Mesendoderm (in vitro differentiated cells): ENCODE data around the gene HEPH.

Experiments used
- DNase-seq: peaks from one replicate; pipeline ENCODE4 v3.0.0; 2013
- H2AK5ac ChIP-seq: 2 replicates; pipeline ENCODE4 v1.6.1; 2013; ENCODE audit warnings: low read length, inconsistent platforms
- H2BK120ac ChIP-seq: 2 replicates; pipeline ENCODE4 v1.6.1; 2013; ENCODE audit warnings: low read depth, mild to moderate bottlenecking, low read length, moderate library complexity, mixed read lengths
- H2BK15ac ChIP-seq: replicated peaks from 2 replicates; pipeline ENCODE4 v1.6.1; 2013; ENCODE audit warnings: low read depth, mild to moderate bottlenecking, moderate library complexity
- H2BK5ac ChIP-seq: 2 replicates; pipeline ENCODE4 v1.6.1; 2013; ENCODE audit warnings: low read length, inconsistent platforms
- H3K18ac ChIP-seq: 2 replicates; pipeline ENCODE4 v1.6.1; 2013; ENCODE audit warnings: mild to moderate bottlenecking, low read length, mixed read lengths
- H3K23ac ChIP-seq: one replicate; pipeline ENCODE4 v1.6.1; 2013; ENCODE audit warnings: low read length
- H3K27ac ChIP-seq: 2 replicates; pipeline ENCODE4 v1.5.1; 2013; ENCODE audit warnings: low read depth, mild to moderate bottlenecking, inconsistent platforms, low read length, moderate library complexity
- H3K27me3 ChIP-seq: 2 replicates; pipeline ENCODE4 v1.6.1; 2013; ENCODE audit warnings: low read length, control low read depth, mild to moderate bottlenecking, inconsistent platforms; ENCODE audit not compliant: insufficient read depth, poor library complexity
- H3K36me3 ChIP-seq: 2 replicates; pipeline ENCODE4 v1.6.1; 2013; ENCODE audit warnings: low read length, inconsistent platforms; ENCODE audit not compliant: control insufficient read depth, insufficient read depth
- H3K4ac ChIP-seq: one replicate; pipeline ENCODE4 v1.6.1; 2013; ENCODE audit warnings: low read depth, mild to moderate bottlenecking, low read length, moderate library complexity
- H3K4me1 ChIP-seq: 2 replicates; pipeline ENCODE4 v1.6.1; 2013; ENCODE audit warnings: low read depth, low read length, inconsistent platforms; ENCODE audit not compliant: control insufficient read depth
- H3K4me2 ChIP-seq: 2 replicates; pipeline ENCODE4 v1.6.1; 2013; ENCODE audit warnings: low read length
- H3K4me3 ChIP-seq: 2 replicates; pipeline ENCODE4 v1.5.1; 2013; ENCODE audit warnings: mild to moderate bottlenecking, low read length
- H3K56ac ChIP-seq: one replicate; pipeline ENCODE4 v1.6.1; 2013; ENCODE audit warnings: low read length
- H3K79me1 ChIP-seq: 2 replicates; pipeline ENCODE4 v1.6.1; 2013; ENCODE audit warnings: low read length, inconsistent platforms
- H3K79me2 ChIP-seq: 2 replicates; pipeline ENCODE4 v1.6.1; 2013; ENCODE audit warnings: mild to moderate bottlenecking, low read length; ENCODE audit not compliant: control insufficient read depth, insufficient read depth
- H3K9ac ChIP-seq: 2 replicates; pipeline ENCODE4 v1.6.1; 2013; ENCODE audit warnings: low read length, inconsistent platforms
- H4K5ac ChIP-seq: one replicate; pipeline ENCODE4 v1.6.1; 2013; ENCODE audit warnings: low read length
- H4K8ac ChIP-seq: one replicate; pipeline ENCODE4 v1.6.1; 2013; ENCODE audit warnings: low read depth, mild to moderate bottlenecking, control low read depth, low read length, moderate library complexity
- WGBS: extraction: QIAGEN DNeasy Blood & Tissue Kit; methylation state at CpG from one replicate; pipeline ENCODE4 v1.1.7; 2013; ENCODE audit warnings: low lambda C conversion rate, missing lambda C conversion rate; ENCODE audit not compliant: insufficient coverage; ENCODE audit errors: extremely low coverage; 5-methylcytosine and 5-hydroxymethylcytosine counted together

HEPH gene

DNA sequence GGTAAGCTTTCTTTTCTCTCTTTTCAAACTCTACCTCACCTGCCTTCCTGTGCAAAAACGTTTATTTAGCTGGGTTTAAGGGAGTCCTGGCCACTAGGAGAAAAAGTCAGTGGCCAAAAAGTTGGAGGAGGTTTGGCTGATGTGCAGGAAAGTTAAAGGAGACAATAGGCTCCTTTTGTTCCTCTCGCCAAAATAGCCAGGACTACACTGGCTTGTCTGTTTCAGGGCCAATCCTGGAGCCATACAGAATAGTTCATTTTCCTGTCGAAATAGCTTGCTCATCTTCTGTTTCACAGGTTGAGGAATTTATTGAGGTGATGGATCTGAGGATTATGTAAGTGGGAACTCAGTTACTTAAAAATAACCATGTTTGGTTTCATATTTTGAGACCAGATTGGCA lies 423 bp downstream of the HEPH start:
- Histone ChIP-seq H3K36me3 (no peaks in the 10 kb centered on the region), H2BK5ac (no peak overlapping the region), H3K4me2 (peak overlapping the region; percentile 11), H4K8ac (no peak overlapping the region), H3K27me3 (no peaks in the 10 kb centered on the region), H3K79me2 (peaks cover 2% of the 10 kb centered on the region), H3K9ac (peak overlapping the region; percentile 78), H2BK120ac (no peak overlapping the region), H3K4me3 (peak overlapping the region; percentile 68), H3K27ac (no peak overlapping the region), H3K23ac (no peak overlapping the region), H3K4me1 (no peaks in the 10 kb centered on the region), H2AK5ac (no peak overlapping the region), H3K56ac (peak overlapping the region; percentile 90), H2BK15ac (no peak overlapping the region), H3K4ac (no peak overlapping the region), H3K18ac (peak overlapping the region; percentile 75), H3K79me1 (no peaks in the 10 kb centered on the region), H4K5ac (no peak overlapping the region)
- no CpG with 5 or more reads among the region's 3 CpGs for WGBS
- DNase-seq = peak; percentile 13

DNA sequence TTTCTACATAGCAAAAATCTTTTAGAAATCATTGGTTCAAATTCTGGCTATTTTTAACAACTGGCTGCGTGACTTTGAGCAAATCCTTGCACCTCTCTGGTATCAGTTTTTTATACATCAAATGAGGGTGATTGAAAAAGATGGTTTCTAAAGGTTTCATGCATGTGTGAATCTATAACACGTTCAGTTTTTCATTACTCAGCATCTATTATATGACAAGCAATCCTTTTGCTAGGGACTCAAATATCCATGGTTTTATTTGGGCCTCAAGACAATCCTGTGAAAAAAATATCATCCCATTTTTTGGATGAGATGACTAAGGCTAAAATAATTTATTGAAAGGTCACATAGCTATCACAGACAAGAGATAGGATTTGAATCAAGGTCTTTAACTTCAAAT lies 884 bp downstream of the HEPH start:
- no peak overlapping the region for H3K27ac ChIP-seq
- no peak overlapping the region for H3K18ac ChIP-seq
- no peak overlapping the region for H3K4me3 ChIP-seq
- H2BK15ac ChIP-seq = no peak overlapping the region
- no peak overlapping the region for H2AK5ac ChIP-seq
- H3K9ac ChIP-seq = peak overlapping the region; percentile 78
- no peak overlapping the region for H3K4ac ChIP-seq
- H3K36me3 ChIP-seq = no peaks in the 10 kb centered on the region
- no CpG with 5 or more reads among the region's 2 CpGs for whole genome bisulfite sequencing
- H3K4me2 ChIP-seq = peak overlapping the region; percentile 15
- no peaks in the 10 kb centered on the region for H3K79me1 ChIP-seq
- no peak overlapping the region for H3K23ac ChIP-seq
- H3K4me1 ChIP-seq = no peaks in the 10 kb centered on the region
- H2BK120ac ChIP-seq = no peak overlapping the region
- H3K79me2 ChIP-seq = peaks cover 2% of the 10 kb centered on the region
- DNase-seq = no peak
- no peak overlapping the region for H2BK5ac ChIP-seq
- H4K5ac ChIP-seq = no peak overlapping the region
- no peak overlapping the region for H4K8ac ChIP-seq
- H3K56ac ChIP-seq = no peak overlapping the region
- no peaks in the 10 kb centered on the region for H3K27me3 ChIP-seq

DNA sequence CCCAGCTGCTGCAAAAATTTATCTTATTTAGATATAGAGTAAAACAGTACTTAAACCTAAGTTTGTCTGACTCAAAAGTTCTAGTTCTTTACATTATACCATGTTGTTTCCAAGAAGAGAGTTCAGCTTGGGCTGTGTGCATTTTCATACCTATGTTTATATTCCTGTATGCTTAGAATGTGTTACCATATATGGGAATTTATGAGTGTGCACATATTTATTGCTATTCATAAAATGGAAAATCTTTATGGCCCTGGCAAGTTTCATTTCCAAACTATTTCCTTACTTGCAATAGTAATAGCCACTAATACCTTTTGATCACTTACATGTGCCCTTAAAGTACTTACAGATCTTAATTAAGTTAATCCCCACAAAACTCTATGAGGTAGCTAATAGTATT lies 2.6 kb downstream of the HEPH start:
- Histone ChIP-seq H2AK5ac (no peak overlapping the region), H2BK5ac (no peak overlapping the region), H3K56ac (no peak overlapping the region), H2BK15ac (no peak overlapping the region), H3K79me2 (peaks cover 2% of the 10 kb centered on the region), H4K5ac (no peak overlapping the region), H3K36me3 (no peaks in the 10 kb centered on the region), H3K4me1 (no peaks in the 10 kb centered on the region), H3K18ac (no peak overlapping the region), H3K4ac (no peak overlapping the region), H3K9ac (no peak overlapping the region), H3K27me3 (no peaks in the 10 kb centered on the region), H3K23ac (no peak overlapping the region), H3K79me1 (no peaks in the 10 kb centered on the region), H3K4me2 (no peak overlapping the region), H3K4me3 (no peak overlapping the region), H4K8ac (no peak overlapping the region), H3K27ac (no peak overlapping the region), H2BK120ac (no peak overlapping the region)
- no peak for DNase-seq

DNA sequence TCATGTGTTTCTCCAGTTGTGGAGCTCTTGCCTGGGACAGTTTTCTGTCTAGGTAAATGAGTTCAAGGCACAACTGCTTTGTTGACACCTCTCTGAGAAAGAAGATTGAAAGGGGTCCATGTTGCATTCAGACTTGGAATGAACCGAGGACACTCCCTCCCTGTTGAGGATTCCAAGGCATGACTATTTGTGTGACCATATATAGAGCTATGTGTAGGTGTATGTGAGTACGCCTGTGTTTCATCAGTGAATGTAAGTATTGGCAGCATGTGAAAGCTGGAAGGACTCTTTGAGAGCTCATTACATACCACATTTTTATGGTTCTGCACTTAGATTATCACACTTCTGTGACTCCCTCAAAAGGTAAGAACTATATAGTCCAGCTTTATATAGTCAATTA lies 3.4 kb downstream of the HEPH start:
- no peak overlapping the region for H3K23ac ChIP-seq
- no peak overlapping the region for H3K4me3 ChIP-seq
- H3K27ac ChIP-seq = no peak overlapping the region
- no peaks in the 10 kb centered on the region for H3K79me1 ChIP-seq
- no peaks in the 10 kb centered on the region for H3K36me3 ChIP-seq
- no peak overlapping the region for H3K4ac ChIP-seq
- no peak overlapping the region for H2BK15ac ChIP-seq
- no peak overlapping the region for H3K9ac ChIP-seq
- no peak overlapping the region for H3K18ac ChIP-seq
- no peak overlapping the region for H2BK5ac ChIP-seq
- H3K79me2 ChIP-seq = peaks cover 2% of the 10 kb centered on the region
- no peak overlapping the region for H4K5ac ChIP-seq
- no peaks in the 10 kb centered on the region for H3K4me1 ChIP-seq
- H3K56ac ChIP-seq = no peak overlapping the region
- H3K4me2 ChIP-seq = no peak overlapping the region
- WGBS = no CpG with 5 or more reads among the region's 2 CpGs
- no peak for DNase-seq
- no peak overlapping the region for H4K8ac ChIP-seq
- H2BK120ac ChIP-seq = no peak overlapping the region
- no peaks in the 10 kb centered on the region for H3K27me3 ChIP-seq
- H2AK5ac ChIP-seq = no peak overlapping the region

GRCh38 chrX:66176134-66176533 lies 12.1 kb downstream of the HEPH start:
- no peaks in the 10 kb centered on the region for H3K79me1 ChIP-seq
- no peak overlapping the region for H2BK120ac ChIP-seq
- H2BK5ac ChIP-seq = no peak overlapping the region
- H3K4me2 ChIP-seq = no peak overlapping the region
- H3K36me3 ChIP-seq = no peaks in the 10 kb centered on the region
- no peak overlapping the region for H3K4me3 ChIP-seq
- no peaks in the 10 kb centered on the region for H3K27me3 ChIP-seq
- no peaks in the 10 kb centered on the region for H3K4me1 ChIP-seq
- no peak overlapping the region for H3K9ac ChIP-seq
- H4K5ac ChIP-seq = no peak overlapping the region
- no peak overlapping the region for H3K56ac ChIP-seq
- H2BK15ac ChIP-seq = no peak overlapping the region
- H3K27ac ChIP-seq = no peak overlapping the region
- DNase-seq = no peak
- no CpG with 5 or more reads among the region's 1 CpG for WGBS
- no peaks in the 10 kb centered on the region for H3K79me2 ChIP-seq
- no peak overlapping the region for H3K23ac ChIP-seq
- H3K4ac ChIP-seq = no peak overlapping the region
- no peak overlapping the region for H3K18ac ChIP-seq
- no peak overlapping the region for H4K8ac ChIP-seq
- no peak overlapping the region for H2AK5ac ChIP-seq

DNA sequence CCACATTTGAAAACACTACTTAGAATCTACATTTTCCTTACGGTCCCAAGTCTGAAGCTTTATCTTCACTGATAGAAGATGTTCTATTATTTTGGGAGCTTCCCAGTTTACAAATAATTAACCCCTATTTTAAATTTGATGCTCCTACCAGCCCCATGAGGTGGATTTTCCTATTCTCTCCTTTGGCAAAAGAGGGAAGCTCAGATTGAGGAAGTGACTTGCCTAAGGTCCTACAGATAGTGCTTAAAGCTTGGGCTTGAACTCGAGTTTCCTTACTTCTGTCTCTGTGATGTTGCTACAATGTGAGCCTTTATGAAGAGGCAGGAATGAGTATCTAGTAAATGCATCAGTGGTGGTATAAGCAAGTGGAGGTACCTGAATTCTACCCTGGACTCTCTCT lies 27.5 kb downstream of the HEPH start:
- H3K23ac ChIP-seq = no peak overlapping the region
- no peak overlapping the region for H2AK5ac ChIP-seq
- H3K9ac ChIP-seq = no peak overlapping the region
- no CpG with 5 or more reads among the region's 2 CpGs for WGBS
- no peak overlapping the region for H3K4me3 ChIP-seq
- no peaks in the 10 kb centered on the region for H3K27me3 ChIP-seq
- no peak overlapping the region for H3K4ac ChIP-seq
- no peak overlapping the region for H3K18ac ChIP-seq
- H3K4me2 ChIP-seq = no peak overlapping the region
- no peak overlapping the region for H2BK5ac ChIP-seq
- no peak overlapping the region for H4K5ac ChIP-seq
- no peak for DNase-seq
- no peaks in the 10 kb centered on the region for H3K4me1 ChIP-seq
- H3K79me2 ChIP-seq = no peaks in the 10 kb centered on the region
- H4K8ac ChIP-seq = no peak overlapping the region
- peaks cover 3% of the 10 kb centered on the region for H3K36me3 ChIP-seq
- H2BK120ac ChIP-seq = no peak overlapping the region
- H2BK15ac ChIP-seq = no peak overlapping the region
- H3K79me1 ChIP-seq = no peaks in the 10 kb centered on the region
- no peak overlapping the region for H3K27ac ChIP-seq
- no peak overlapping the region for H3K56ac ChIP-seq
